AG10803 (cell line): Measurements from ENCODE around the gene FANCI.

Experiments used
- DNase-seq: peaks from one replicate; pipeline ENCODE4 v3.0.0; 2010; ENCODE audit warnings: low read depth
- H3K4me3 ChIP-seq: 2 replicates; pipeline ENCODE4 v1.5.1; 2011; ENCODE audit warnings: mild to moderate bottlenecking, low read length, control low read depth
- TF ChIP-seq, protein P1 (sequence below): conservative IDR thresholded peaks from 2 replicates; pipeline ENCODE4 v1.5.1; 2011; ENCODE audit warnings: mild to moderate bottlenecking, low read length, control low read depth, inconsistent platforms

Gene FANCI

GRCh38 chr15:89243691-89244573 lies at the start of gene FANCI:
TSS of gene FANCI (plus strand) at chr15:89243979. CDS start at chr15:89247648, 3,669 bp downstream.
- DNase-seq, result peak; percentile 91
- peak within 1 kb of the TSS; percentile 97 for H3K4me3 ChIP-seq
- TF ChIP-seq, protein P1, sequence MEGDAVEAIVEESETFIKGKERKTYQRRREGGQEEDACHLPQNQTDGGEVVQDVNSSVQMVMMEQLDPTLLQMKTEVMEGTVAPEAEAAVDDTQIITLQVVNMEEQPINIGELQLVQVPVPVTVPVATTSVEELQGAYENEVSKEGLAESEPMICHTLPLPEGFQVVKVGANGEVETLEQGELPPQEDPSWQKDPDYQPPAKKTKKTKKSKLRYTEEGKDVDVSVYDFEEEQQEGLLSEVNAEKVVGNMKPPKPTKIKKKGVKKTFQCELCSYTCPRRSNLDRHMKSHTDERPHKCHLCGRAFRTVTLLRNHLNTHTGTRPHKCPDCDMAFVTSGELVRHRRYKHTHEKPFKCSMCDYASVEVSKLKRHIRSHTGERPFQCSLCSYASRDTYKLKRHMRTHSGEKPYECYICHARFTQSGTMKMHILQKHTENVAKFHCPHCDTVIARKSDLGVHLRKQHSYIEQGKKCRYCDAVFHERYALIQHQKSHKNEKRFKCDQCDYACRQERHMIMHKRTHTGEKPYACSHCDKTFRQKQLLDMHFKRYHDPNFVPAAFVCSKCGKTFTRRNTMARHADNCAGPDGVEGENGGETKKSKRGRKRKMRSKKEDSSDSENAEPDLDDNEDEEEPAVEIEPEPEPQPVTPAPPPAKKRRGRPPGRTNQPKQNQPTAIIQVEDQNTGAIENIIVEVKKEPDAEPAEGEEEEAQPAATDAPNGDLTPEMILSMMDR, result peak; percentile 35

DNA sequence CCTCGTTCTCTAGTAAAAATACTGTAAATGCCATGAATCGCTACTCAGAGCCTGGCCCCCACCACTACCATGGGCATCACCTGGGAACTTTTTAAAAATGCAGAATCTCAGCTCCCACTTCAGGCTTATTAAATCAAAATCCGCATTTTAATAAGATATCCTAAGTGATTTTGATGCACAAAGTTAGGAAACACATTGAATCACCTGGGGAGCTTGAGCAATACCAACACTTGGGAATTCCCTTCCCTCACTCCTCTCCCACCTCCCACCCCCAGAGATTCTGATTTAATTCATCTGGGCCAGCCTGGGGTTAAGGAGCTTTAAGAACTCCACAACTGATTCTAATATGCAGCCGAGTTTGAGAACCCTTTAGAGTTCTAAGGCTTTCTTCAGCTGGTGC lies 49.2 kb upstream of the FANCI start:
- TF ChIP-seq, protein P1, result no peak
- DNase-seq, result no peak
- no peak overlapping the region for H3K4me3 ChIP-seq

DNA sequence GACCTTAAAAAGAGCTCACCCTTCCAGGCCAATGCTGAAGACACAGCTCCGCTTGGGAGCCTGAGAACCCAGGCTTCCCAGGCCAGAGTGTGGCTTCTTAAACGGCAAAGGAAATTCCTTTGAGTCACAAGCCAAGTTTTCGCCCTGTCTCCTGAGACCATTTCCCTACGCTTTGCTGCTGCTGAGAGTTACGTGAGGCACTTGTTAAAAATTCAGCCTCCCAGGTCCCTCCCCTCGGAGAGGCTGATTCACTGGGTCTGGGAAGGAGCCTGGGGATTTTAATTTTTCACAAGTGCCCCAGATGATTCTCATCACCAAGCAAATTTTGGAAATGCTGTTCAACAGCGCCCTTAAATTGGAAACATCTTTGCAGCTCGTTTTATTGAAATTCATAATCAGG lies 47.9 kb upstream of the FANCI start:
- DNase-seq, result no peak
- TF ChIP-seq, protein P1, result no peak
- no peak overlapping the region for H3K4me3 ChIP-seq

DNA sequence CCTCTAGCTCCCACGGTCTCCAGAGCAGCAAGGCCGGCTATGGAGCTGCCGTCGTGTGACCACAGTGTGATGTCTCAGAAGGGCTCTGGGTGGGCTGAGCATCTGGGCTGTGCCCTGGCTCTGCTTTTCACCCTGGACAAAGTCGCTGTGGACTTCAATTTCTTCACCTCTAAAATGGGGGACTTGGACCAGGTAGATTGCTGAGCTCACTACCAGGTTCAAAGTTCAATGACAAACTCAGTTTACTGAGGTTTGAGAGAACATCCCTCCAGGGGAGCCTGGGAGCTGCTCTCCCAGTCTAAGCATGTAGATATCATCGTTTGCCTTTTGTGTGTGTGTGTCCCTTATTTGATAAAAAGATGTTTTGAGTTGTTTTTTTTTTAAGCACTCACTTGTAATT lies 47.5 kb upstream of the FANCI start:
- TF ChIP-seq, protein P1, result no peak
- H3K4me3 ChIP-seq, result no peak overlapping the region
- DNase-seq, result no peak

- TF ChIP-seq, protein P1, result no peak
- H3K4me3 ChIP-seq, result no peak overlapping the region
- DNase-seq, result no peak
Observed at GRCh38 chr15:89196994-89197393, 46.8 kb upstream of the FANCI start.

GRCh38 chr15:89197503-89197971 lies 46.2 kb upstream of the FANCI start:
- TF ChIP-seq, protein P1, result no peak
- no peak for DNase-seq

GRCh38 chr15:89198196-89198595 lies 45.6 kb upstream of the FANCI start:
- DNase-seq, result no peak
- TF ChIP-seq, protein P1, result no peak
- H3K4me3 ChIP-seq, result no peak overlapping the region

More at GRCh38 chr15:89197503-89197971, 46.2 kb upstream of the FANCI start:
- H3K4me3 ChIP-seq, result no peak overlapping the region
